Measurements from ENCODE around the gene SLC4A4.

The SLC4A4 gene

GRCh38 chr4:71338846-71339593 is at the start of gene SLC4A4:
Gene SLC4A4 (plus strand): TSS chr4:71339020.
- no peak for TF ChIP-seq CTCF (IDR thresholded peaks at IDR 0.05; ENCODE audit: borderline replicate concordance, control extremely low read depth, extremely low read depth, insufficient read depth, missing control alignments)
- DNase-seq (ENCODE audit: low spot score) = peak; percentile 73
- in situ Hi-C loops (cut with MboI; ENCODE audit: low sequenced_read_pairs, unreplicated experiment) = no loop called here

GRCh38 chr4:71290074-71290473 is 48.7 kb upstream of the SLC4A4 start:
- DNase-seq (ENCODE audit: low spot score) = no peak
- TF ChIP-seq CTCF (IDR thresholded peaks at IDR 0.05; ENCODE audit: borderline replicate concordance, control extremely low read depth, extremely low read depth, insufficient read depth, missing control alignments) = no peak
- in situ Hi-C loops (cut with MboI; ENCODE audit: low sequenced_read_pairs, unreplicated experiment) = no loop called here

- no peak for DNase-seq (ENCODE audit: low spot score)
- no peak for TF ChIP-seq CTCF (IDR thresholded peaks at IDR 0.05; ENCODE audit: borderline replicate concordance, control extremely low read depth, extremely low read depth, insufficient read depth, missing control alignments)
- in situ Hi-C loops (cut with MboI; ENCODE audit: low sequenced_read_pairs, unreplicated experiment) = no loop called here
These were observed 48.3 kb upstream of the SLC4A4 start for GRCh38 chr4:71290476-71290875.

GRCh38 chr4:71292228-71292627 is 46.6 kb upstream of the SLC4A4 start:
- in situ Hi-C loops (cut with MboI; ENCODE audit: low sequenced_read_pairs, unreplicated experiment) = no loop called here
- no peak for DNase-seq (ENCODE audit: low spot score)
- TF ChIP-seq CTCF (IDR thresholded peaks at IDR 0.05; ENCODE audit: borderline replicate concordance, control extremely low read depth, extremely low read depth, insufficient read depth, missing control alignments) = no peak

- DNase-seq (ENCODE audit: low spot score) = no peak
- no peak for TF ChIP-seq CTCF (IDR thresholded peaks at IDR 0.05; ENCODE audit: borderline replicate concordance, control extremely low read depth, extremely low read depth, insufficient read depth, missing control alignments)
- in situ Hi-C loops (cut with MboI; ENCODE audit: low sequenced_read_pairs, unreplicated experiment) = no loop called here
These were observed 45.1 kb upstream of the SLC4A4 start for GRCh38 chr4:71293705-71294104.

GRCh38 chr4:71294301-71294700 is 44.5 kb upstream of the SLC4A4 start:
- no peak for DNase-seq (ENCODE audit: low spot score)
- TF ChIP-seq CTCF (IDR thresholded peaks at IDR 0.05; ENCODE audit: borderline replicate concordance, control extremely low read depth, extremely low read depth, insufficient read depth, missing control alignments) = no peak
- in situ Hi-C loops (cut with MboI; ENCODE audit: low sequenced_read_pairs, unreplicated experiment) = no loop called here

Measured in GM13976 (cell line).